NCI-H510A treated with DMSO at 0.1 percent for 48 hours (cell line): ENCODE results near the gene LRRN3.

ENCODE experiments used
- DNase-seq: peaks from one replicate; lab custom pipeline; 2025; lab: John Stamatoyannopoulos, UW

LRRN3 gene

DNA sequence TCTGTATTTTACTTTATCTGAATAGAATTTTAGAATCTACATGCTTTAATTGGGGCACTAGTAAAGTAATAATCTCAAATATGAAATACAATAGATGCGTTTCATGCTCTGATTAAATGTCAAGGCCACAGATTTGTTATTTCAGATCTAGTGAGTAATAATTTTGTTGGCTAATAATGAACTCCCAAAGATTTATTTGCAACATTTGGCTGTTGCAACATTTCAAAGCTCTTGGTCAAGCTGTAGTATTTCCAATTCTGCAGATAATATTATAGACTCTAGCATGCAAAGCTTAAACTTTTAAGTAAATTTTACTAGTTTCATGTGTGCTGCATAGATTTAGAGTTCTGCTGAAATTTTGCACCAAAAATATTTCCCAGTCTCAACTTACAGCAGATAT lies 16.7 kb downstream of the LRRN3 start:
- no peak for DNase-seq

DNA sequence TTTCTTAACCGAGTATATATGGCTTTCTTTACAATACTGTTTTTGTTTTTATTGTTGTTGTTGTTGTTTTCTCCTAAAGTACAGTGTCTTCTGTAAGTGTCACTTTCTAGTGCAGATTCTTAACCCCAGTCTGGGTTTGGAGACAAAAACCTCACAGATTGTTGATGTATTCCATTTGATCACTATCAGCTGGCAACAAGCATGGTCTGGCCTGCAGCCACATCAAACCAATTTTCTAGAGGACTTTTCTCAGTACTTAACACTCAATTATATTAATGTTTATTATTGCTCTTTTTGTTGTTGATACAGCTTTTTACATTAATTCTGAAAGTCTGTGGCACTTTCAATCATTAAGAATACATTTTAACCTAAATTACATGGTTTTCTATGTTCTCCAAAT lies 17.1 kb downstream of the LRRN3 start:
- DNase-seq: no peak

DNA sequence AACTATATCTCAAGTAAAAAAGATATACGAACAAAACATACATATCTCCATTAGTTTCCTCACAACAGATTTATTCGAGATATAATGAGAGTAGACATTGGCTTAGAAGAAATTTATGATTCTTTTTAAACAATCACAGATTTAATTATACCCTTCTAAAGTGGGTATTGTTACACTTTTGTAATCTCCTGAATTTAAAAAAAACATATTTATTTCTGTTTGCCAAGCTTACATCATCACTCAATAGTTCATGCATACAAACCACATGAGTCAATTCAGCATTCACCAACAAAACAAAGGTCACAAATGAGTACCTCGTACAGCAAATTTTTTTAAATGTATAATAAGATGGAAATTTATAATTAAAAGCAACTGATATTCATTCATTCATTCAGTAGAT lies 17.6 kb downstream of the LRRN3 start:
- DNase-seq: no peak

DNA sequence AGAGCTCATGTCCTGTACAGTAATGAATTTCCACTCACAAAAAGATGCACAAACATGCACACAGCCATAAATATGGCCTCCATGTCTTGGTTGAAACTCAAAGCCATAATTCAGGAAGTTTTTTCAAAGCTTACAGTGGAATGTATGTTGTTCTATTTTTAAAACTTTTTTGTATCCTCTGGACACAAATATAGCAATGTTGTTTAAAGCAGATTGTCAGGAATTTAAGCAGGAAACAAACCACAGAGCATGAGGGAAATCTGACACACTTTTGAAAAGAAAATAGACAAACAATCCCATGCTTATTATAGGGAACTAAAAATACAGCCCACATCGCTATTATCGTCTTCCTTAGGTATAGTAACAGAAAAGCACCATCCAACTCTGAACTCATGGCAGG lies 21.5 kb downstream of the LRRN3 start:
- DNase-seq: no peak

DNA sequence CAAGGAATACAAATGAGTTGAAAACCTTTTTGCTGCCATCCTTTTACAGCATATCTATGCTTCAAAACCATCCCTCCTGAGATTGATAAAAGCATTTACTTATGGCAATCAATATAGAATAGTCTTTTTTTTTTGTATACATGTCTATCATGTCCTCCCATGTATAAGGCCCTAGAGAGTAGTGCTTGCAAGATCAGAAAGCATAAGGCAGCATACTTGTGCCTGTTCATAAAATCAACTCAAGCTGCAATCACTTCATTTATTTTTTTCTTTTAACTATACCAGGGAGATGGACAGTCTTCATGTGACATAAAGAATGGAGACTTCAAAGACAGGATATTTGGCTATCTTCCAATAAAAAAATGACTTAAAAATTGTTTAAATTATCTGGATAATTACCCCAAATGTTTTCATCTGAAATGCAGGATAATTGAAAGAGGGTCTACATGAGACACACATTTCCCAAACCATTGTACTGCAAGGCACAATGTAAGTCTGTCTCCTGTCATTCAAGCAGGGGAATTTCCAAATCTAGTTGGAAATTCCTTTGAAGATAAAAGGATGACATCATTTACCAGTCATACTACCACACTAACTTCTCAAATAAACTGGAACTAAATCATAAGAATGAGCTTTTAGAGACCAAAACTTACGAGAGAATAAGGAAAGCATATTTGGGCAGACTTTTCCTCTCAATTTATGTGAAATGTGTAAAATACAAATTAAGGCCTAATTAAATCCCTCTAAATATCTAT lies 22.5 kb downstream of the LRRN3 start:
- DNase-seq: no peak

DNA sequence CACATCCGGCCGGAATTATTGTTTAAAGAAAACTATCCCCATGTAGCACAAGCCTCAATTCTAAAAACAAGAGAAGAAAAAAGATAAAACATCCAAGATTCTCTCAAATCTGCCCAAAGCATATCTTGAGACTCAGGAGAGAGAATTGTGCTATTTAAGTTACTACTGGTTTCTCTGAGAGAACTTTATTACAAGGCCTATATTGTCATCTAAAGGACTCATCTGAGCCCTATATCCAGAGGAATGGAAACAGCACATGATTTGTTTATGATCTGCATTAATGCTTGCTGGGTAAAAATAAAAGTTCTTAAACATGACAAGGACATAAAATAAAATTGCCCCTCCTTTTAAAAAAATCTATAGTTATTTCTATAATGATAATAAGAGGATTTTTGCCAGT lies 25.0 kb downstream of the LRRN3 start:
- no peak for DNase-seq

DNA sequence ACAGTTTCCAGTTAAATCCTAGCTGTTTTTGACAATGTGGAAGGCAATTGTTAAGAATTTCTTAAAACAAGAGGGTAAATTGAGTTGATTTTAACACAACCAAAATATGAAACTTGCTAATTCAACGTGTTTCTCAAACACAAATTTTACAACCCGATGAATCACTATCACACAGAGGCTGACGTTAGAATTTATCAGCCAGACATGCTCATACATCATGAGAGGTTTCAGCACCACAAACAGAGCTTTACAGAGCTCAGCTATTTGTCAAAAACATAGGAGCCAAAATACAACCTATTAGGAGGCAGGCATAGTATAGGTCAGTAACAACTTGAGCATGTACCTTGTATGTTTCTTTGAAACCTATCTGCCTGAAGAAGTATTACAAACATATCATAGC lies 36.1 kb downstream of the LRRN3 start:
- no peak for DNase-seq

DNA sequence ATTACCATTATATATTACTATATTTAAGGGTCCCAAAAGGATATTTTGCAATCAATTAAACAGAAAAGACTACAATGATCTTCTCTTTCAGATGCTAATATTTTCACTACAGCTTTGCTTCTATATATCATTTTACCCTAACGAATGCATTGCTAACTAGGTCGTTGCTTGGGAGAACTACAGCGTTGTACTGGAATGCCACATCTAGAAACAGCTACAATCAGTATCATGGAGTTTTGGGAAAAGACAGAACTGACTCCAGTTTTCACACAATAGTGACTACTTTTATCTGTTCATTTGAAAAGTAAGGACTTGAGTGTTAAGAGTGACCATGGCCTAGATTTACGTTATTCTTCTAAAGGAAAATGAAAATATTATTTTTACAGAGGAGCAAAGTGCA lies 38.5 kb downstream of the LRRN3 start:
- no peak for DNase-seq

DNA sequence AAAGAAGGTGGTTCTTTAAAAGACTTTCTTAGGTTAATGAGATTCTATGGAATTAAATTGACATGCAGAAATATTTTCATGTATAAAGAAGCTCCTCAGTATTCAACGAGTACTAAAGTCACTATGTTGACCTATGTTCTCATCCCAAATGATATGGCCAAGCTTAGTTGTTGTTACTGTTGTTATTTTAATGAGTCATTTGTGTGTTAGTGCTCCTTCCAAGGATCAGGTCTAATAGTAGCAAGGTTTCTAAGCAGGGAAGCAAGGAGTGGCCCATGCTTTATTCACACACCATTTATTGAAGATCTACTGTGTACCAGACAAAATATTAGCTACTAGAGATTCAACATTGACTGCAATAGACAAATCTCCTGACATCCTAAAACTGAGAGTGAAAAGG lies 41.9 kb downstream of the LRRN3 start:
- DNase-seq: no peak

DNA sequence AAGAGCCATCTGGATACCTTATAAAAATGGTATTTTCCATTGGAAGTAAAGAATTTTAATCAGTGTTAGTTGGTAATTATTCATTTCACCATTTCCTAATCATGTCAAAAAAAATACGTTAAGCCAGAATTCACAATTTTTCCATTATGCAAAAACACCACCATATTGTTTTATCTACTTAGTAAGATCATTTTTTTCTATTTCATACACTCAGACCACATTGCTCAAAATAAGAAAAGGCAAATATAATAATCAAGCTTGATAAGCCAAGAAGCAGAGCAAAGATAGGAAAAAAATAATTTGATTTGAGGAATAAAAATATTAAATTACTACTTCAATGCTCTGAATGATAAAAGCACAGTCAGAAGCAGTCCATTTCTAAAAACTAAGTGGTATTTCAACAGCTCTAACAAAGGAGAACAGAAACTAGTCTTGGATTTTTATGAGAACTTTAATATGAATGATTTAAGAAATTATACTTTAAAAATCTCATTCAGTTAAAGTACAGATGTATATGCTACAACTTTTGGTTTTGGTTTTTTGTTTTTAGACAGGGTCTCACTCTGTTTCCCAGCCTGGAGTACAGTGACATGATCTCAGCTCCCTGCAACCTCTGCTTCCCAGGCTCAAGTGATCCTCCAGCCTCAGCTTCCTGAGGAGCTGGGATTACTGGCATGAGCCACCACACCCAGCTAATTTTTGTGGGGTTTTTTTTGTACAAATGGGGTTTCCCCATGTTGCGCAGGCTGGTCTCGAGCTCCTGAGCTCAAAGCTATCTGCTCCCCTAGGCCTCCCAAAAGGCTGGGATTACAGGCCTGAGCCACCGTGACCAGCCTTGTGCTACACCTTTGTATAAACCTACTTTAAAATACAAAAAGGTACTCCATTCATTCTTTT lies 46.6 kb downstream of the LRRN3 start:
- no peak for DNase-seq

DNA sequence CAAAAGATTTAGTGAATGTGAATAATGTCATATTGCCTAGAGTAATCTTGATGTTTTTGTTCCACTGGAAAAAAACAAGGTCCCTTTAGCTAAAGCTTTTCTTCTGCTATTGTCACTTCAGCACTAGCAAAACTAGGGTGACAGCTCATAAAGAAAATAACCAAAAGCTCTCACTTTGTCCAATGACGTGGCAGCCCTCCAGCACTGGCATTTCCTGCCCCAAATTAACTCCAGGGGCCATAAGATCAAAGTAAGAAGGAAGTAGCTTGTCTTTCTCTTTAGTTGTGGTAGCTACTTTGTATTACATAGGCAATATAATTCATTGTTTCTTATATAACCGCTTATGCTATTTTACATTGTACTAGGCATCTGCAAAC lies 47.3 kb downstream of the LRRN3 start:
- no peak for DNase-seq

DNA sequence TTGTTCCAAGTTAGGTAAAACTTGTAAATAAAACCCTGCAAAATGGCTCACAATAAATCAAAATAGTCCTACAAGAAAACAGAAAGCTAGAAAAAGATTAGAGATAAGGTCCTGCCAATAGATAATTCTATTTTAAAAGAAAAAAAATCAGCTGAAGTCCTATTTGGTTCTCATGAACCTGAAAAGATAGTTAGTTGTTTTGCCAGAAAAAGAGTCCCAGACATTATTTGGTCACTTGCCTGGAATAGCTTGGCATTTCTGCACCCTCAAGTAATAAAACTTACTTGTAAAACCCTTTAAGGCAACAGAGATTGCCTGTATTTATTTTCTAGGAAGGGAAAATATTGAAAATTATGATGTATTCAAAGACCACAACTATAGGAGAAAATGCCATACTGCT lies 47.7 kb downstream of the LRRN3 start:
- no peak for DNase-seq

DNA sequence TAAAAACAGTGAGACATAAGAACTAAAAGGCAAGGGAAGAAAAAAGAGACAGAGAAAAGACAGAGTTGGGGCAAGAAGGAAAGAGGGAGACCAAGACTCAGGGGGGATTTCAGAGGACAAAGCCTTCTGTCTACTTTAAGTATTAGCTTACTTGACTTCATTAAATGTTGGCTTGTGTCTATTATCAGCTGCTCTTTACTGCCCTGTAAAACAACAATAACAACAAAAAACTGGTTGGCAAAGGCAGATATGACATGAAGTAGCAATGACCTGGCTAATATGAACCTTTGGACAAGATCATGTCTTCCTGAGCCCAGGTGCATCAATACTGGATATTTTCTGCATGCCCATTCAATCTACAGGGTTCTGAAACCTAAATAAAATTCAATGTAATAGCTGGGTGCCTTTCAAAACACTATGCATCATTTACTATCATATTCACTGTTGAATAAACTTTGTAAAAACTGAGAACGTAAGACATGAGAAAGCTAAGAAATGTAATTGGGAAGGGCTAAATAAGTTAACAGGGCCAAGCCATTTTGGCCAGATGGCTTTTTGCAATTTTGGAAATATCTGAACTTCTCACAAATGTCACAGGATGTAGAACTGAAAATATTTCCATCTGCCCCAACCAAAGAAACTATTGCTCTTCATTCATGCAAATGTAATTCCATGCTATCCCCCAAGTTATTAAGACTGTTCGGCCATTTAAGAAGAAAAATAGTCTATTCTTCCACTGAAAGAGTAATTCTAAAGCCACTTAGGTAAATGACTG lies 49.4 kb downstream of the LRRN3 start:
- no peak for DNase-seq

DNA sequence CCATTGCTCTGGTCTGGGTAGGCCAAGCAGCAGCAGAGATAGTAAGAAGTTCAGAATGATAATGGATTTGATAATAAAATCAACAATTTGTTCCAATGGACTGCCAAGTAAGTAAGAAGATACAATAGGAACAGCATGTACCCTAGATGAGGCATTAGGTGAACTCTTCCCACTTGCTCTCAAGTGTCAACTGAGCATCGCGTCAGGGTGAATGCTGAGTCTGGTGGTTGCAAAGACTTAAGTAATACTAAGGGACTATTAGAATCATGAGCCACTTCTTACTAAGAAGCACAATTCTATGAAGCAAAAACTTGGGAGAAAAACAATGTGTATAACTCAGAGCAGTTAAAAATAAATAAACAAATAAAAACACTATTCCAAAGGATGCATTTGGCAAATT lies 54.5 kb downstream of the LRRN3 start:
- DNase-seq: no peak

DNA sequence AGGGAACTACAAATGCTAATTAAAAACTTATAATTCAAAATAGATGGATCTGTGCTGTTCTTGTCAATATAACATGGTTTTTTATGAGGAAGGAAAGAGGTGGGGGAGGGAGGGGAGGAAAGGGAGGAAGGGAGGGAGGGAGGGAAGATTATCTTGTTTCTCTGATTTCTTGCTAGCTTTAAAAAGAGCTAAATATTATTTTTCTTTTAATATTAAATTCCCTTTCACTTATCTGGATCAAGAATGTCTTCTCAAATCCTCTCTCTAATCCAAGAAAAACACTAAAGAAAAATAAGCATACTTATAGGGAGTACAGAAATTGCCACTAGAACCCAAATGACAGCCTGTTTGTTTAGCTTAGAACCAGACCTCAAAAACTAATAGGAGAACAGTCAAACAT lies 55.2 kb downstream of the LRRN3 start:
- DNase-seq: no peak

DNA sequence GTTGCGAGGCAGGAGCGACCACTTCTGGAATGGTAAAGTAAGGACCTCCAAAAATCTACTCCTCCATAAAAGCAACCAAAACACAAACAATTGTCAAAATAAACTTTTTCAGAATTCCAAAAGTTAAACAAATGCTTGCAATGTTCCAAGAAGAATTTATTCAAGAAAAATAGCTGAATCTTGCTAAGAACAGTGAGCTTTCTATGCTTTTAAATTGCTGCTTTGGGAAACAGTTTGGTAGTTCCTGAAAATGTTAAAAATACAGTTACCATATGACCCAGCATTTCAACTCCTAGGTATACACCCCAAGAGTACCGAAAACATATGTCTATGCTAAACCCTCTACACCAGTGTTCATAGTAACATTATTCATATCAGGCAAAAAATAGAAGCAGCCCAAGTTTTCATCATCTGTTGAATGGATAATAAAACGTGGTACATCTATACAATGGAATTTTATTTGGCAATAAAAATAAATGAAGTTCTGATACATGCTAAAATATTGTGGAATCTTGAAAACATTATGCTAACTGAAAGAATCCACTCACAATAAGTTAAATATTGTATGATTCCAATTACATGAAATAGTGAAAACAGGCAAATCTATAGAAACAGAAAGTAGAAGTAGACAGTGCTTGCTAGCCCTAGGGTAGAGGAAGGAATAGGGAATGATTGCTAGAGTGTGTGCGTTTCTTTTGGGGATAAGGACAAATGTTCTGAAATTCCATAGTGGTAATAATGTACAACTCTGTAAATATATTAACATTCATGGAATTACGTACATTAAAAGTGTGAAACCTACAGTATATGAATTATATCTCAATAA lies 57.0 kb downstream of the LRRN3 start:
- DNase-seq: no peak

DNA sequence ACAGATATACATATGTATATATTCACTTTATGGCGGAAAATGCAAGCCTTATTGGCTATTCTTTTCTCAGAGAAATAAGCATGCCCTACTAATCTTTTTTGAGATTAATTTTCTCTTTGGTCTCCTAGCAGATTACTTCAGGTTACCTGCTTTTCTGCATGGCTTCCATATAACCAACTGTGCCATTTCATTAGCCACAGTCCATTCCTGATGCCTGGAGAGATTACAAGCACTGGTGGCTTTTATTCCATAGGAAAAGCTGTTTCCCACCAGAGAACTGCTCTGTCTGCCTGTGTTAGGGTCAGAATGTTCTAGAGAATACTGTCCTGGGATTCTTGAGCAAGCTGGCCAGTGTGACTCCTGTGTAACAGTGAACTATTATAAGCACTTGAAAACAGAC lies 59.8 kb downstream of the LRRN3 start:
- DNase-seq: no peak

DNA sequence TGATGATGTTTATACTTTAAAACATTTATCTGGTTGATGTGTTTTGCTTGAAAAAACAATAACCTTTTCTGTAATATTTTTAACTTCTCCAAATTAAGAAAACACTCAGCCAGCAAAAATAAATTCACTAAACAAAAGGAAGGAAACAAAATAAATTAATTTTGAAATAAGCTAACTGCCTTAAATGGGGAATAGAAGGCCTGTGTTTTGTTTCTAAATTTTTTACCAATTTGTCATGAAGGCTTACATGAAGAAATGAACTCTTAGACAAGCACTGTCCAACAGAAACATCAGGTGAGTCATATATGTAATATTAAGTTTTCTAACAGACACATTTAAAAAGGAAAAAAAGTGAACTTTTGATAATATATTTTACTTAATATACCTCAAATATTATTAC lies 68.5 kb downstream of the LRRN3 start:
- DNase-seq: no peak

DNA sequence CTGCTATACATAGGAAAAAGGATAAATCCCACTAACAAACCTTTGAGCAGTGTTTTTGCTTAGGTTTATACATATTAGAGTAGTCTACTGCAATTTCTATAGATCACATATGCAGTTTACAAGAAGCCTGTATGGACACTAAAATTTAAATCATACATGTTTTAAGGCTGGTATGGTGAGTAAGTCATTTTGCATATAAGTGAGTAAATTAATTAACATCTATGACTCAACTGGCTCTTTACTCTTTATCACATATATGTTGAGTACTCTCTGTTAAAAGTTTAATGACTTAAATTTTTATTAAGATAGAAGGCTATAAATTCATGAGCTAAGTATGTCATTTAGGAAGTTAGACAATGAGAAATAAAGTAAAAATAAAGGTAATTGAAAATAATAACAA lies 69.4 kb downstream of the LRRN3 start:
- no peak for DNase-seq

DNA sequence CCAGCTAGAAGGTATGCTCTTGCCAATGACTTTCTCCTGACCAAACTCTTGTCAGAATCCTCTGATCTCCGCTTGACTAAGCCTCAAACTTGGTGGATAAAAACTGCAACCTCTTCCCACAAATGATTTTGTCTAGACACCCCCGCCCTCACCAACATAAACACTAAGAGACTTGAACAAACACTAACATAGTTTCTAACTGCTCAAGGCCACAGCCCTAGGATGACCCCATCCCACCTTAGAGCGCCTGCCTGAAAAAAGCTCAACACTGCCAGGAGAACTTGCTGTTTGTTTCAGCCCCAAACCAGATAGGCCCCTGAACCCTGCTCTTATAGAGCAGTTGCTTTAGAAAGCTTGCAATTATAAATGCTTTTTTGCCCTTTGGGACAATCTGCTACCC lies 71.8 kb downstream of the LRRN3 start:
- no peak for DNase-seq

DNA sequence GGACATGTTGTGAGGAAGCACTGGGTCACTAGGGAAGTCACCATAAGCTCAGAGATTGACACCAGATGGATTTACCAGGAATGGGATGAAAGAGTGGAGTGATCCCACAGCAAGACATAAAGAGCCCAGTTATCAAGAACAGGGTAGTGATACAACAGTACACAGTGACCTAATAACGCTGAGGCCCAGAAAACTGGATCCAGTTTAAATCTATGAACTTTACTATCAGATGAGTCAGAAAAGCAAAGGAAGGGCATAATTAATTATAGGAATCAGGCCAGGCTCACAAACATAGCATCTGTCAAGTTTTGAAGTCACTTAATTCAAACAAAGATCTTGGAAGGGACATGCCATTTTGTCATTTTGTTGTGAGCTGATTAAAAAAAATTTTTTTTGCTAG lies 73.5 kb downstream of the LRRN3 start:
- no peak for DNase-seq

DNA sequence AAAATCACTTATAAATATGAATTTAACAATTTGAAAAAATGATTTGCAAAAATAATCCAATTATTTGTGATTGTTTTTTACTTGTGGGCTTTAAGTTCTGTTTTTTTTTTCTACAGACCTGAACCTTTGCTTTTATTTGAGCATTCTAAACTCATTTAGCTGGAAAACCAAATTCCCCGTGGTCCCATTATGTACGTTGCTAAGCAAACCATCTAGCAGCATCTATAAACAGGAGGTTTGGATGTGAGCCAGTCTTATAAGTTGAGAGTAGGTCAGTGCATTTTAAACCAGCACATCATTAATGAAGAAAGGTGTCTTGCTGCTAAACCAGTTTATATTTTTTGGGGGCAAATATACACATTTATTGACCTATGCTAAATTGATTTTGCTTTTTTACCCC lies 77.3 kb downstream of the LRRN3 start:
- no peak for DNase-seq
